Spleen (tissue), 7 donors: ENCODE data around the gene ANKRD28.

ENCODE experiments used
- CTCF ChIP-seq, 11 experiments: fragments of 200-600 bp in 7 of 11; fragments of 450-650 bp in 4 of 11; sonication (generic) in 4 of 11; IDR thresholded peaks in 8 of 11; conservative IDR thresholded peaks in 3 of 11; 1 replicate in 7 of 11; 2 replicates in 4 of 11; pipeline versions ENCODE4 v1.4.0 to v1.8.0; 2016 to 2021; ENCODE audit warnings: antibody characterized with exemption in 11 of 11, inconsistent platforms in 4 of 11, mild to moderate bottlenecking in 1 of 11
- POLR2A ChIP-seq, 3 donors: fragments of 450-650 bp; IDR thresholded peaks; one replicate each; pipeline ENCODE4 v1.5.1; 2017; ENCODE audit warnings: antibody characterized with exemption in 3 of 3, mild to moderate bottlenecking in 1 of 3
- POLR2AphosphoS5 ChIP-seq, 3 donors: sonication (generic); formaldehyde crosslinking; IDR thresholded peaks; one replicate each; pipeline ENCODE4 v1.5.1; 2017; ENCODE audit warnings: antibody characterized with exemption in 3 of 3
- donor health status: DM: no; HTN: no; CAD: no; lungs with moderate emphysema.
- donor health status: DM: no; HTN: no; CAD: no.
- donor health status: DM: no; HTN: no; CAD: no.

GRCh38 chr3:15794303-15794771 is 3.4 kb downstream of the ANKRD28 start:
- no peak for TF ChIP-seq CTCF (IDR thresholded peaks at IDR 0.05 in 8 of 11, conservative IDR thresholded peaks at IDR 0.05 in 3 of 11)
- TF ChIP-seq POLR2A (IDR thresholded peaks at IDR 0.05), result no peak
- no peak for TF ChIP-seq POLR2AphosphoS5 (IDR thresholded peaks at IDR 0.05)
